Stimulated activated CD4-positive, alpha-beta T cell treated with anti-CD3 and anti-CD28 coated beads, Interleukin-1b, Interleukin-23, amount 100 ng/mL, for 4 hours (primary cell): Measurements from ENCODE around the gene EFNA5.

Experiments
- DNase-seq, 2 donors: peaks; one replicate each; pipeline ENCODE4 v3.0.0-alpha.2; 2020; ENCODE audit warnings: low read depth in 2 of 2

The EFNA5 gene

GRCh38 chr5:107395632-107396350, 274.9 kb downstream of the EFNA5 start:
- DNase-seq = no peak

GRCh38 chr5:107393851-107394250, 276.9 kb downstream of the EFNA5 start:
- no peak for DNase-seq

GRCh38 chr5:107391787-107392186, 278.9 kb downstream of the EFNA5 start:
- DNase-seq = no peak

- no peak for DNase-seq
Observed at GRCh38 chr5:107389775-107390148, 281.0 kb downstream of the EFNA5 start.

GRCh38 chr5:107389130-107389774, 281.5 kb downstream of the EFNA5 start:
- no peak for DNase-seq

- no peak for DNase-seq
Observed at GRCh38 chr5:107388141-107388861, 282.4 kb downstream of the EFNA5 start.

- no peak for DNase-seq
Observed at GRCh38 chr5:107387526-107388140, 283.1 kb downstream of the EFNA5 start.

GRCh38 chr5:107385708-107386107, 285.0 kb downstream of the EFNA5 start:
- no peak for DNase-seq

GRCh38 chr5:107384256-107384655, 286.5 kb downstream of the EFNA5 start:
- DNase-seq = no peak

GRCh38 chr5:107383414-107383813, 287.3 kb downstream of the EFNA5 start:
- no peak for DNase-seq

GRCh38 chr5:107381189-107381856, 289.4 kb downstream of the EFNA5 start:
- no peak for DNase-seq

- DNase-seq = no peak
Observed at GRCh38 chr5:107380654-107381053, 290.1 kb downstream of the EFNA5 start.

GRCh38 chr5:107378218-107378899, 292.4 kb downstream of the EFNA5 start:
- DNase-seq = no peak

- DNase-seq = no peak
Observed at GRCh38 chr5:107377277-107377609, 293.5 kb downstream of the EFNA5 start.

- no peak for DNase-seq
Observed at GRCh38 chr5:107376546-107377276, 294.0 kb downstream of the EFNA5 start.

GRCh38 chr5:107373549-107374263, 297.0 kb downstream of the EFNA5 start:
- DNase-seq = no peak

GRCh38 chr5:107372723-107373450, 297.9 kb downstream of the EFNA5 start:
- no peak for DNase-seq

GRCh38 chr5:107370396-107370968, 300.3 kb downstream of the EFNA5 start:
- no peak for DNase-seq

- no peak for DNase-seq
Observed at GRCh38 chr5:107369622-107370021, 301.1 kb downstream of the EFNA5 start.
